ENCODE measurements around the gene SLC25A21. TPM values are rescaled to one million over a fixed set of nuclear protein-coding genes. Genes with fewer than 3 reads are reported as not detected.

The SLC25A21 gene
- total and polyA plus RNA-seq, 10 of the 15 experiments (the other 5 are each of a cell fraction or from before 2014, with no cell fraction given) = 0.06 to 0.72 (median 0.17) TPM; not detected in 3

- H3K4me2 ChIP-seq (ENCODE audit: control insufficient read depth, insufficient read depth) = no peak overlapping the region
- 46% methylated on average over 2 of the region's 2 CpGs for WGBS (ENCODE audit: insufficient coverage, insufficient replicate concordance, low lambda C conversion rate, missing lambda C conversion rate)
- ChIA-PET POLR2A (no interaction called here), CTCF (no interaction called here), RAD21 (ENCODE audit: unreplicated experiment) (no interaction called here), SMC1A (ENCODE audit: uncharacterized antibody, unreplicated experiment) (interaction anchor here (0.6 kb wide), 1 partner anchor 410 kb away, joined by 3 read pairs; no protein-coding TSS in a partner anchor)
- in situ Hi-C loops (cut with MboI) = loop anchor here (10.0 kb wide), 1 partner anchor 489 kb away; no protein-coding TSS in a partner anchor
- no TSS peak for BruUV-seq (replicated peaks)
- H3K9me3 ChIP-seq (replicated peaks; ENCODE audit: control insufficient read depth, insufficient read depth, low read length) = no peaks in the 10 kb centered on the region
- H3K27me3 ChIP-seq (replicated peaks in 1 of 2; ENCODE audit: control insufficient read depth in 2 of 2, insufficient read depth in 2 of 2, low read length in 1 of 2) = no peaks in the 10 kb centered on the region
- no peak overlapping the region for H3K27ac ChIP-seq (ENCODE audit: control insufficient read depth, insufficient read depth)
- no peak overlapping the region for H3K9ac ChIP-seq (ENCODE audit: control insufficient read depth, insufficient read depth, low read length)
- H3K4me3 ChIP-seq = no peak overlapping the region
- TF ChIP-seq EED (IDR thresholded peaks at IDR 0.05; ENCODE audit: low read depth) = no peak
- TF ChIP-seq NR2C2 (IDR thresholded peaks at IDR 0.05; ENCODE audit: borderline replicate concordance, control insufficient read depth, insufficient read length, low read depth) = no peak
- no peak for TF ChIP-seq CTCF (IDR thresholded peaks at IDR 0.05 in 2 of 3, conservative IDR thresholded peaks at IDR 0.05 in 1 of 3; ENCODE audit: control insufficient read depth in 2 of 3, extremely low read depth in 1 of 3, insufficient read depth in 1 of 3, low read depth in 3 of 3, low read length in 3 of 3)
- no peak for TF ChIP-seq NFYB (IDR thresholded peaks at IDR 0.05; ENCODE audit: insufficient read depth, low read depth, low read length)
- no peak for TF ChIP-seq HDAC2 (IDR thresholded peaks at IDR 0.05)
- TF ChIP-seq BMI1 (IDR thresholded peaks at IDR 0.05; ENCODE audit: borderline replicate concordance) = no peak
- no peak for TF ChIP-seq MAX (IDR thresholded peaks at IDR 0.05; ENCODE audit: low read depth, low read length)
- no peak for TF ChIP-seq JUNB (IDR thresholded peaks at IDR 0.05)
- TF ChIP-seq FOXK2 (IDR thresholded peaks at IDR 0.05) = no peak
- no peak for TF ChIP-seq ZNF592 (IDR thresholded peaks at IDR 0.05)
- no peak for TF ChIP-seq LARP7 (IDR thresholded peaks at IDR 0.05)
- TF ChIP-seq CREM (IDR thresholded peaks at IDR 0.05; ENCODE audit: low read depth) = no peak
- TF ChIP-seq MEF2A (IDR thresholded peaks at IDR 0.05; ENCODE audit: insufficient read depth, low read depth, low read length) = no peak
- TF ChIP-seq ATF2 (IDR thresholded peaks at IDR 0.05; ENCODE audit: low read length) = no peak
- H3K4me1 ChIP-seq (ENCODE audit: control insufficient read depth, insufficient read depth, low read length) = no peaks in the 10 kb centered on the region
- no peaks in the 10 kb centered on the region for H3K79me2 ChIP-seq (ENCODE audit: control insufficient read depth, insufficient read depth, low read length)
- H3K36me3 ChIP-seq (ENCODE audit: control insufficient read depth in 2 of 2, insufficient read depth in 2 of 2, low read length in 1 of 2) = no peaks in the 10 kb centered on the region
- no peaks in the 10 kb centered on the region for H4K20me1 ChIP-seq (ENCODE audit: control insufficient read depth, insufficient read depth)
- FAIRE-seq (no peak), ATAC-seq (no peak), DNase-seq (ENCODE audit: low read depth, low spot score) (no peak)
- intact Hi-C loops (cut with micrococcal nuclease; ENCODE audit: unreplicated experiment) = no loop called here
- H2AFZ ChIP-seq (ENCODE audit: control insufficient read depth, low read depth, low read length) = no peak overlapping the region
Observed at GRCh38 chr14:37143475-37143874, 28.9 kb downstream of the SLC25A21 start.

Data from GM12878 (cell line).